Measurements from ENCODE around the gene VGLL3.

DNA sequence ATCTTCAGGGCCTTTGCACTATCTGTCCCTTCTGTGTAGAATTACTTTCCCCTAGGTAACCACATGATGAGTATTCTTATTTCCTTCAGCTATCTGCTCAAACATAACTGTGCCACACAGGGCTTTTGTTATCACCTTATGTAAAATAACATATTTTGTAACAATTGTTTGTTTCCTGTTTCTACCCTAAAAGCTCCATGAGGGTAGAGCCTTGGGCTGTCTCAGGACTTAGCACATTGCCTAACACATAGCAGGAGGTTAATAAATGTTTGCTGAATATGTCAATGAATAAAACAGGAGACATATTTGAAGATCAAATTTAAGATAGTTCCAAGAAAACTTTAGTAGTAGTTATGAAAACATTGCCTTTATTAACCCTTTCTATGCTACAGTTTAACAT lies 14.7 kb downstream of the VGLL3 start:
- TF ChIP-seq, protein P1, sequence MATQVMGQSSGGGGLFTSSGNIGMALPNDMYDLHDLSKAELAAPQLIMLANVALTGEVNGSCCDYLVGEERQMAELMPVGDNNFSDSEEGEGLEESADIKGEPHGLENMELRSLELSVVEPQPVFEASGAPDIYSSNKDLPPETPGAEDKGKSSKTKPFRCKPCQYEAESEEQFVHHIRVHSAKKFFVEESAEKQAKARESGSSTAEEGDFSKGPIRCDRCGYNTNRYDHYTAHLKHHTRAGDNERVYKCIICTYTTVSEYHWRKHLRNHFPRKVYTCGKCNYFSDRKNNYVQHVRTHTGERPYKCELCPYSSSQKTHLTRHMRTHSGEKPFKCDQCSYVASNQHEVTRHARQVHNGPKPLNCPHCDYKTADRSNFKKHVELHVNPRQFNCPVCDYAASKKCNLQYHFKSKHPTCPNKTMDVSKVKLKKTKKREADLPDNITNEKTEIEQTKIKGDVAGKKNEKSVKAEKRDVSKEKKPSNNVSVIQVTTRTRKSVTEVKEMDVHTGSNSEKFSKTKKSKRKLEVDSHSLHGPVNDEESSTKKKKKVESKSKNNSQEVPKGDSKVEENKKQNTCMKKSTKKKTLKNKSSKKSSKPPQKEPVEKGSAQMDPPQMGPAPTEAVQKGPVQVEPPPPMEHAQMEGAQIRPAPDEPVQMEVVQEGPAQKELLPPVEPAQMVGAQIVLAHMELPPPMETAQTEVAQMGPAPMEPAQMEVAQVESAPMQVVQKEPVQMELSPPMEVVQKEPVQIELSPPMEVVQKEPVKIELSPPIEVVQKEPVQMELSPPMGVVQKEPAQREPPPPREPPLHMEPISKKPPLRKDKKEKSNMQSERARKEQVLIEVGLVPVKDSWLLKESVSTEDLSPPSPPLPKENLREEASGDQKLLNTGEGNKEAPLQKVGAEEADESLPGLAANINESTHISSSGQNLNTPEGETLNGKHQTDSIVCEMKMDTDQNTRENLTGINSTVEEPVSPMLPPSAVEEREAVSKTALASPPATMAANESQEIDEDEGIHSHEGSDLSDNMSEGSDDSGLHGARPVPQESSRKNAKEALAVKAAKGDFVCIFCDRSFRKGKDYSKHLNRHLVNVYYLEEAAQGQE (IDR thresholded peaks at IDR 0.05; ENCODE audit: insufficient replicate concordance, low read depth): no peak
- TF ChIP-seq, protein P2, sequence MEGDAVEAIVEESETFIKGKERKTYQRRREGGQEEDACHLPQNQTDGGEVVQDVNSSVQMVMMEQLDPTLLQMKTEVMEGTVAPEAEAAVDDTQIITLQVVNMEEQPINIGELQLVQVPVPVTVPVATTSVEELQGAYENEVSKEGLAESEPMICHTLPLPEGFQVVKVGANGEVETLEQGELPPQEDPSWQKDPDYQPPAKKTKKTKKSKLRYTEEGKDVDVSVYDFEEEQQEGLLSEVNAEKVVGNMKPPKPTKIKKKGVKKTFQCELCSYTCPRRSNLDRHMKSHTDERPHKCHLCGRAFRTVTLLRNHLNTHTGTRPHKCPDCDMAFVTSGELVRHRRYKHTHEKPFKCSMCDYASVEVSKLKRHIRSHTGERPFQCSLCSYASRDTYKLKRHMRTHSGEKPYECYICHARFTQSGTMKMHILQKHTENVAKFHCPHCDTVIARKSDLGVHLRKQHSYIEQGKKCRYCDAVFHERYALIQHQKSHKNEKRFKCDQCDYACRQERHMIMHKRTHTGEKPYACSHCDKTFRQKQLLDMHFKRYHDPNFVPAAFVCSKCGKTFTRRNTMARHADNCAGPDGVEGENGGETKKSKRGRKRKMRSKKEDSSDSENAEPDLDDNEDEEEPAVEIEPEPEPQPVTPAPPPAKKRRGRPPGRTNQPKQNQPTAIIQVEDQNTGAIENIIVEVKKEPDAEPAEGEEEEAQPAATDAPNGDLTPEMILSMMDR (IDR thresholded peaks at IDR 0.05; ENCODE audit: insufficient read depth, low read length): no peak
- TF ChIP-seq POLR2AphosphoS5 (IDR thresholded peaks at IDR 0.05; ENCODE audit: low read depth): no peak
- TF ChIP-seq SPI1 (IDR thresholded peaks at IDR 0.05; ENCODE audit: borderline replicate concordance, low read depth): no peak
- no peak for TF ChIP-seq GABPA (IDR thresholded peaks at IDR 0.05; ENCODE audit: low read depth)

Measured in HL-60 (cell line).